Activated T-cell treated with anti-CD3 and anti-CD28 coated beads for 24 hours (primary cell): ENCODE results near the gene POLD1.
A peak's percentile ranks its signal among the peaks of the same experiment; 100 is the strongest.
"Not testable (repeated sequence)": the region's sequence is repeated elsewhere in the genome, so short reads cannot be mapped to it uniquely, and the experiment has no call there.

Source experiments
- DNase-seq: peaks from one replicate; pipeline ENCODE4 v3.0.0-alpha.2; 2020; ENCODE audit warnings: low read depth

The POLD1 gene

GRCh38 chr19:50390952-50391351, 6.8 kb downstream of the POLD1 start:
- DNase-seq, result not testable (repeated sequence)

- no peak for DNase-seq
These were observed 8.6 kb downstream of the POLD1 start for GRCh38 chr19:50392759-50393158.

- DNase-seq, result no peak
These were observed 9.4 kb downstream of the POLD1 start for GRCh38 chr19:50393589-50393988.

- DNase-seq, result no peak
These were observed 9.9 kb downstream of the POLD1 start for GRCh38 chr19:50394017-50394416.

GRCh38 chr19:50398675-50399367, 14.7 kb downstream of the POLD1 start:
- no peak for DNase-seq

GRCh38 chr19:50399368-50399745, 15.2 kb downstream of the POLD1 start:
- DNase-seq, result no peak

GRCh38 chr19:50401605-50402450, 17.7 kb downstream of the POLD1 start:
- DNase-seq, result no peak

GRCh38 chr19:50402544-50403301, 18.6 kb downstream of the POLD1 start:
- no peak for DNase-seq

- DNase-seq, result no peak
These were observed 22.1 kb downstream of the POLD1 start for GRCh38 chr19:50406156-50406820.

- DNase-seq, result no peak
These were observed 22.7 kb downstream of the POLD1 start for GRCh38 chr19:50406829-50407228.

- DNase-seq, result no peak
These were observed 25.2 kb downstream of the POLD1 start for GRCh38 chr19:50409347-50409746.

- no peak for DNase-seq
These were observed 26.0 kb downstream of the POLD1 start for GRCh38 chr19:50410109-50410508.

- no peak for DNase-seq
These were observed 28.3 kb downstream of the POLD1 start for GRCh38 chr19:50412419-50412818.

GRCh38 chr19:50413096-50413495, 28.9 kb downstream of the POLD1 start:
- DNase-seq, result no peak

GRCh38 chr19:50413531-50413930, 29.4 kb downstream of the POLD1 start:
- DNase-seq, result no peak

GRCh38 chr19:50414864-50415660, 30.9 kb downstream of the POLD1 start:
- DNase-seq, result peak; percentile 65

GRCh38 chr19:50415661-50416033, 31.5 kb downstream of the POLD1 start:
- no peak for DNase-seq

- no peak for DNase-seq
These were observed 32.2 kb downstream of the POLD1 start for GRCh38 chr19:50416034-50416977.

- no peak for DNase-seq
These were observed 33.2 kb downstream of the POLD1 start for GRCh38 chr19:50417111-50418081.
